Measurements from ENCODE around the gene NXPH1.

NXPH1 gene

GRCh38 chr7:8437606-8438005 lies 4.2 kb downstream of the NXPH1 start:
- FAIRE-seq, result no peak

DNA sequence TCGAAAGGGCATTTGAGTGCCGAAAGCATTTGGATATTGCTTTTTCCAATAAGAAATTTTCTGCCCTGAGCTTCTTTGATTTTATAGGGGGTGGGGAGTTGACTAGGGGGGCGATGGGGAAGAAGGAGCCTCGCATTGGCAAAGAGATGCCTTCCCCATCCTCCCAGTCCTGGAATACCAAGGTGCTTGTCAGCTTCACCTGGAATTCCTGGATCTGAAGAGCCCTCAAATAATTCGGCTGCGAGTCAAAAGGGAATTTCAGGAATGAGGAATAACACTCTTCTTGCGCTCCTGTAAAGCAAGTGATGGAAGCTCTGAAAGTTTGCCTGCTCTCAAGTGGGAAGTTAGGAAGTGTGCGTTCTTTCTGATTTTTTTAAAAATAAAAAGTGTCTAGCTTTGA lies 7.3 kb downstream of the NXPH1 start:
- FAIRE-seq, result no peak

- FAIRE-seq, result no peak
These were observed 7.9 kb downstream of the NXPH1 start for GRCh38 chr7:8441106-8441965.

GRCh38 chr7:8442051-8442813 lies 8.8 kb downstream of the NXPH1 start:
- no peak for FAIRE-seq

DNA sequence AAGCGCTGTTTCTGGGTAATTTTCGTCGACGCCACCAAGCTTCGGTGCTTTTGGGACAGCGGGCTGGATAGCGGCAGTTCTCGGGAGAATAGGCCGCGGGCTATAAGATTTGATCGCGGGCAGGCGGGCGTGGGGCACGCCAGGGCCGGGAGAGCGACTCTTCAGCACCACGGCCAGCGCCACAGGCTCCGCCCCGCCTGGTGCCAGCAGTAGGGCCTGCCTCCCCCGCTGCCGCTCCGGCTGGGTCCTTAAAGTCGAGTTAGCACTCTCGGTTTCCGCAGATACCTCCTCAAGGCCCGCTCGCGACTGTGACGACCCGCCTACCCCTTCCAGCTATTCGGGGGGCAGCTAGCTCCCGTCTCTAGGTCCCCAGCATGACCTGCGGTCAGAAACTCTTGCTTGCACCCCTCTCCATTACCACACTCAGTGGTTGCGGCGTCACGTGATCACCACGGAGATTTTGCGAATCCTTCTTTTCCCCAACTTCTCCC lies 9.4 kb downstream of the NXPH1 start:
- no peak for FAIRE-seq

GRCh38 chr7:8443576-8444467 lies 10.4 kb downstream of the NXPH1 start:
- no peak for FAIRE-seq

DNA sequence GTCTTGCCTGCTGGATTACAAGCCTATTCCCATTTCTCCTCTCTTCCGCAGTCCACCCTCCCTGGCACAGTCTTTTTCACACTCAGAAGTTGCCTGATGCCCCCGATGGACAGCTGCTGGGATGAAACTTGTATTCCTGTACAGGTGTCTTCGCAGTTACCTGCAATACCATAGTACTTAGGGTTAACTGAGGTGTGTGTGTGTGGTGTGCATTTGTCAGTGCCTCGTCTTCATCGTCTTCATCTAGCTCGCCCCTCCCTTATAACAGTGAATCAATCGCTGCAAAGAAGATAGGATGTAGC lies 11.0 kb downstream of the NXPH1 start:
- no peak for FAIRE-seq

GRCh38 chr7:8453535-8453934 lies 20.1 kb downstream of the NXPH1 start:
- no peak for FAIRE-seq

DNA sequence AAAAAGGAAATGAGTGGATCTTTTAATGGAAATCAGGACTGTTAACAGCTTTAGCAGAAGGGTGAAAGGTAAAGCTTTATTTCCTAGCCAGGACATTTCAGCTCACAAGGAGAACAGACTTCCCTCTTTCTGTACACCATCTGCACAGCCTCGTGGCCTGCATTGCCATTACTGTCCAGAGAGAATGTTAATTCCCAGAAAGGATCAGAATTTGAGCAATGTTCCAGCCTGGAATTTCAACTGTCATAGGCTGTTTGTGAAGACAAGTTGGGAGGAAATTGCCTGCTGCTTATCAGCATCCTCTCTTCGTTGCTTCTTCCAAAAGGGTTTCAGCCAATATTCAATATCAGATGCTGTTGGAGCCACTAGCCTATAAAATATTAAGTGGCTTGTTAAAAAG lies 22.0 kb downstream of the NXPH1 start:
- no peak for FAIRE-seq

- no peak for FAIRE-seq
These were observed 28.9 kb downstream of the NXPH1 start for GRCh38 chr7:8462309-8462708.

- no peak for FAIRE-seq
These were observed 31.9 kb downstream of the NXPH1 start for GRCh38 chr7:8465338-8465737.

DNA sequence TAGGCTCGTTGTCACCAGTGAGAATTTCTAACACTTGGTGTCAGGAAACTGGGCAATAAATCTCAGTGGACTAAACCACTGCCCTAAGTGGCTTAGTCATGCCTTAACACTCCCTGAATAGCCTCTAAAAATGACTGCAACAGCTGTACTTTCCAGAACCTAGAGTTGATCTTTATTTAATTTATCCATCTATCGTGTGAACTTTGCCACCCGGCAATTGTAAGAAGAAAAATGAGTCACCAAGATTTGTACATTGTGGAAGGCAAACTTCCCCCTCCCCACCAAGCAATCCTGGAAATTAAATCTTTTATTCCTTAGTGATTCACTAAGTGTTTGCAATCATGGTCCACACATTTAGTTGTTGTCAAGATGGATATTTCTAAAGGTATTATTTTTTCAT lies 47.1 kb downstream of the NXPH1 start:
- no peak for FAIRE-seq

DNA sequence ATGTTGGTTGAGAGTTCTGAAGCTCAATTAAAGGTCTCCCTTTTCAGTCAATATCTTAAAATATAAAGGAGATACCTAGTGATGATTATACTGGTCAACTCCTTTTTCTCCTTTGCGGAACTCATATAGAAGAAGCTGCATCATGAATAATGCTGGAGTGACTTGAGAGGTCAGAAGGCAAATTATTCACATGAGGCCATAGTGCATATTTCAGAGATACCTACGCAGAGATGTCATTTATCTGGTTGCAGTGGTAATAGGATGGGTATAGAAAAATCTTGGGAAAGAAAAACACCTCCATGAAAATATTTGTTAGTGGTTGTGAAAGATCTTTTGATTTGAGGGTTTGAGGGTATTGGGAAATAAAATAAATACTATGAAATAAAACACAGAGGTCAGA lies 47.7 kb downstream of the NXPH1 start:
- no peak for FAIRE-seq

DNA sequence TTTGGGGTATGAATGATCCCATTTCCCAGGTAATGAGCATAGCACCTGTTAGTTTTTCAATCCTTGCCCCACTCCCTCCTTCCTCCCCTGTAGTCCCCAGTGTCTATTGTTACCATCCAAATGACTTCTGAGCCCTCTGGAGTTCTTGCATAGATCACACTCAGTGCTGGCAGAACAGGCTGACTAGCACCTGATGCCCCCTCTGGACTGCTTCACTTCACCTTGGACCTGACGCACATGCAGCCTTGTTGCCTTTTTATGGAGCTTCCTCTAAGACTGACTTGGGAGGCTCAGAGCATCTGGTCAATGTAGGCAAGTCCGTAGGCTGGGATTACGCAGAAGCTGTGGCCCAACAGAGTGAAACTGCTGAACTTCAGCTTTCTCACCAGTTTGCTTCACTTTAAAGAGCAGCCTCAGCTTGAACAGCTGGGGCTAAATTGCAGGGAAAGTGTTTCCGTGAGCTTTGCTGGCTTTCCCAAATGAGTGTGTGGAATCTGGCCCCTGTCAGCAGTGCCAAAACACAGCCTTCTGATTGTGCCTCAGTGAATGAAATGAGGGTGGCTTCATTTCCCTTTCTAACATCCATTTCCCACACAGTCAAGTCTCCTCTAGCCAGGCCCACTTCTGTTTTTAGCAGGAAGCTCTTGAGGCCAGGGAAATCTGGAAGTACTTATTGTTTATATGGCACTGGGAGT lies 48.5 kb downstream of the NXPH1 start:
- no peak for FAIRE-seq

DNA sequence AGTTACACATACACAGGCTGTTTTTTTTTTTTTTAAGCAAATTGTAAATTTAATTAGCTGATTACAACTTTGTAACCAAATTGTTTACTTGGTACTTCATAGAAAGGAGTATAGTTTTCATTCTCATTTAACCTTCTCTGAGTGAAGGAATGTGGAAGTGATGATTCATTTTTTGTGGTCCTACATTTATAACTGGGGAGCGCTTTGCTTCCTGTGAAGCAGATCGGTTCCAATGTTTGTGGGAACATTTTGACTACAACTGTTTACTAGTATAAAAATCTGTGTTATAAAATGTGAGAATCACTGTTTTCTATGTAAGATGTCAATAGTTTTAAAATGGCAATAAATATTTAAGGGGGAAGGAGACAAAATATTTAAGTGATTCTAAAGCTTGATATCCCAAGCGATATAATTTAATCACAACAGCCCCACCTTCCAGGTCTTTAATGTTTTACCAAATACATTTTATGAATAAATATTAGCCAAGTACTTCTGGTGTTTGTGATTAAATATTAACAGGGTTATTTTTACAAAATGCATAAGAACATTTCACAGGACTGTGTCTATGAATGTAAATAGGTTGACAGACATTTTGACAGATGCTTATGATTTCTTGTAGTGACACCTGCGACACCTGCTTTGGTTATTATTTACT lies 57.1 kb downstream of the NXPH1 start:
- FAIRE-seq, result no peak

- no peak for FAIRE-seq
These were observed 57.7 kb downstream of the NXPH1 start for GRCh38 chr7:8491106-8491505.

DNA sequence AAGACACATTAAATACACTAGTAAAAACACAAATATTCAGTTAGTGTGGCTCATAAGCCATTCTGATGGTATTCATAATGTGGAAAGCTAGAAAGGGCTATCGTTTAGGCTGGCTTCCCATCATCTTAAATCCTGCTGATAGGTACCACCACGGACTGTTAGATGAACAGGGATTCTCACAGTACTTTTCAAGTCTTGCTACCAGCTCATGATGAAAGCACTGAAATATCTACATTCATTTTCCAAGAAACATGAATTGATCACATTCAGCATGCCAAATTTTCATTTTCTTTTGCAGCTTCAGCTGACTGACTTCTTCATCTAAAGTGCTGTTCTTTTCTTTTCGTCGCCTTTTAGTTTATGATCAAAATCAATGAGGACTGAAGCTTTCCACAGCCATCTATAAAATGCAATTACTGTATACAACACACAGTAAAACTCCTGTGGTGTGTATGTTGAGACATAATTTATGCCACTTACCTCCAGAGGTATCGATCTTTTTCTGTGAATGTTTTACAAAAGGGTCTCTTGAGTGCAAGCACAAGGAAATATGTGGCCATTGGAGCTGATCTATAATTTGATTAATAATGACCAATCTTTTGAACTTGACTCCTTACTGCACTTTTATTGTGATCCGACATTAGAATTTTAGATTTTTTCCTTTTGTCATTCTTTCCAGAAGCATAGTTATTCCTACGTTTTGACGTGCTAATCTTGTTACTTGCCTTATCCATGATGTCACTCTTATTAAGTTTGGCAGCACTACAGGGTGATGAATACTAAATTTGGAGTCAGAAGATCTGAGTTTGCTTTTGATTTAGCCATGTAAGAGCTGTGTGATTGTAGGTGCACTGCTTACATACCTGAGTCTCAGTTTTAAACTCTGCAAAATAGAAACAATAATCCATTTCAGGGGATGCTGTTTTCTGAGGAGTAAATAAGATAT lies 58.4 kb downstream of the NXPH1 start:
- no peak for FAIRE-seq

DNA sequence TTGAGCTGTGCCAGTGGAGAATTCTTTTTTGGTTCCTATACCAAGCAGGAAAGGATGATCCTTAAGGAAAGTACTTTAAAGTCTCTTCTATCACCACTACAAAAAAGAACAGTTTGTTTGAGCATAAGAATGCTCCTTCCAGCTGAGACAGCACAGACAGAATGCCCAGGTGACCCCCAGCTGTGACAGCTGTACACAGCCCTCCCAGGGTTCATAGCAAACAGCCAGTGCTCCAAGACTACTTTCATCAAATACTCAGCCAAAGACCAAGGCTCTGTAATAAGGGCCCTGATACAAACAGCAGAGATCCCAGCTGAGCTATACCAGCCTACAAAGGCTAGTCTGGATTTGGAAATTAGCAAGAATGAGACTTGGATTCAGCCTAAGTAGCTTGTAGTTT lies 65.7 kb downstream of the NXPH1 start:
- FAIRE-seq, result no peak

DNA sequence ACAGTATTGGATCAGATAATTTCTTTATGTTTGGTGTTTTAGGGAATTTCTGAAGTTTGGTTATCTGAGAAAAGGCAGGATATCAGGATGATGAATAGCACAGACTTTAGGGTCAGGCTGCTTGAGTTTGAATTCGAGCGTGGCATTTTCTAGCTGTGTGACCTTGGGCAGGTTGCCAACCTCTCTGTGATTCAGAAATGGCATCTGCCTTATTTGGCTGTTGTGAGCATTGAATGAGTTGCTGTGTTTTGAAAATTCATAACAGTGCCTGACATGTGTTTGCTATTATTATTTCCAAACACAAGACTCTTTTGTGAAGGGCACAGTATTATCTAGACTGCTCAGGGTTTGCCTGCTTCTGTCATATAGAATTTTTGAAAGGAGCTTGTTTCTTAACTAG lies 66.9 kb downstream of the NXPH1 start:
- FAIRE-seq, result no peak

DNA sequence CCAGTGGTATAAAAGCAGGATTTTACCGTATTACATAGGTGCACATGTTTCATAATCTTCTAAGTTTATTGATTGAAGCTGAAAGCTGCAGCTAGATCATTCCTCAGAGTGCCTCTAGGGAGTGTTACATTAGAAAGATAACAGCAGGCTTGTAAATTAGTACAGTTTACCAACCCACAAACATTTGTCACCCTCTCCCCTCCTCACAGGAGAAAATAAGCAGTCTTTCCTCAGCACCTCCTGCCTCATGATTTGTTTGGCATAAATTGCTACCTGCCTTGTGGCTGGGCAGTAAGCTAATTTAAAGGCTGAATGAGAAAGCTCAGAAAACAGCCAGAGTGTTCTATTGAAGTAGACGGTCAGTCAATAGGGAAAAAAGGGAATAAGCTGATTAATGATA lies 74.2 kb downstream of the NXPH1 start:
- no peak for FAIRE-seq

DNA sequence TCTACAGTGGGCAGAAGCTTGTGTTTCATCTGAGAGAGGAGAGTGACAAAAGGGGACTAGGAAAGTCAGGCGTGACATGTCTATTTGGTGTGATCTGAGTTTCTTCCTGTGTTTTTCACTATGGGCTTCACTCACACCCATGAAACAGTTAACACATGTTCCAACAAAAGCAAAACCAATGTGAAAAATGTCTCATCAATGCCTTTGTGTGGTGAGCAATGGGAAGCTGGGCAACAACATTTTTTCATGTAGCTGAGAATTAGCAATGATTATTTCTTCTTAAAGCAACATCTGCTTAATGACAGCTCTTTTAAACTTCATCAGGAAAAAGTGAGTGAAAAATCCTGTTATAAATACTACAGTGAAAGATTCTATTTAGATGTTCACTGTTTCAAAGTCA lies 76.2 kb downstream of the NXPH1 start:
- FAIRE-seq, result no peak

Data from A204.1 (cell line).